Upper lobe of left lung (tissue), 4 donors: ENCODE measurements around the gene GRM5.

Source experiments
- POLR2A ChIP-seq, 4 donors: fragments of 450-650 bp; IDR thresholded peaks; one replicate each; pipeline ENCODE4 v1.5.1; 2016 to 2017; ENCODE audit warnings: antibody characterized with exemption in 4 of 4, mild to moderate bottlenecking in 2 of 4
- POLR2AphosphoS5 ChIP-seq, 2 donors: sonication (generic); formaldehyde crosslinking; IDR thresholded peaks; one replicate each; pipeline ENCODE4 v1.5.1; 2017; ENCODE audit warnings: antibody characterized with exemption in 2 of 2
- TF ChIP-seq, protein P1 (sequence below), 6 experiments: fragments of 450-650 bp in 4 of 6; fragments of 200-600 bp in 2 of 6; sonication (generic) in 2 of 6; IDR thresholded peaks; one replicate each; pipeline ENCODE4 v1.5.1; 2016 to 2019; ENCODE audit warnings: antibody characterized with exemption in 6 of 6

GRCh38 chr11:88487646-88488045, 578.1 kb downstream of the GRM5 start:
- TF ChIP-seq, protein P1, sequence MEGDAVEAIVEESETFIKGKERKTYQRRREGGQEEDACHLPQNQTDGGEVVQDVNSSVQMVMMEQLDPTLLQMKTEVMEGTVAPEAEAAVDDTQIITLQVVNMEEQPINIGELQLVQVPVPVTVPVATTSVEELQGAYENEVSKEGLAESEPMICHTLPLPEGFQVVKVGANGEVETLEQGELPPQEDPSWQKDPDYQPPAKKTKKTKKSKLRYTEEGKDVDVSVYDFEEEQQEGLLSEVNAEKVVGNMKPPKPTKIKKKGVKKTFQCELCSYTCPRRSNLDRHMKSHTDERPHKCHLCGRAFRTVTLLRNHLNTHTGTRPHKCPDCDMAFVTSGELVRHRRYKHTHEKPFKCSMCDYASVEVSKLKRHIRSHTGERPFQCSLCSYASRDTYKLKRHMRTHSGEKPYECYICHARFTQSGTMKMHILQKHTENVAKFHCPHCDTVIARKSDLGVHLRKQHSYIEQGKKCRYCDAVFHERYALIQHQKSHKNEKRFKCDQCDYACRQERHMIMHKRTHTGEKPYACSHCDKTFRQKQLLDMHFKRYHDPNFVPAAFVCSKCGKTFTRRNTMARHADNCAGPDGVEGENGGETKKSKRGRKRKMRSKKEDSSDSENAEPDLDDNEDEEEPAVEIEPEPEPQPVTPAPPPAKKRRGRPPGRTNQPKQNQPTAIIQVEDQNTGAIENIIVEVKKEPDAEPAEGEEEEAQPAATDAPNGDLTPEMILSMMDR (IDR thresholded peaks at IDR 0.05) = no peak
- TF ChIP-seq POLR2AphosphoS5 (IDR thresholded peaks at IDR 0.05) (no peak), POLR2A (IDR thresholded peaks at IDR 0.05) (no peak)
